AG04450 (cell line): Measurements from ENCODE around the gene BTG2. TPM values are rescaled to one million over a fixed set of nuclear protein-coding genes. Genes with fewer than 3 reads are reported as not detected.

Experiments used
- CTCF ChIA-PET: fragments of 300-600, 350-600 bp; formaldehyde crosslinking; extraction: SDS; loops from one replicate; lab custom pipeline; 2022; ENCODE audit warnings: antibody characterized with exemption, inconsistent platforms; lab: Charles Lee
- POLR2A ChIA-PET: fragments of 350-600 bp; formaldehyde crosslinking; extraction: SDS; loops from one replicate; lab custom pipeline; 2021; ENCODE audit warnings: antibody characterized with exemption, inconsistent platforms; lab: Yijun Ruan, JAX
- DNase-seq: peaks from one replicate; pipeline ENCODE4 v3.0.0-alpha.2; 2011; ENCODE audit warnings: low read depth, low spot score
- H3K27ac ChIP-seq: one replicate; pipeline ENCODE4 v1.5.1; 2012; ENCODE audit warnings: low read depth, low read length, control low read depth
- H3K27me3 ChIP-seq: one replicate; pipeline ENCODE4 v1.6.0; 2012; ENCODE audit warnings: low read length; ENCODE audit not compliant: control insufficient read depth, insufficient read depth
- H3K4me3 ChIP-seq: 2 replicates; pipeline ENCODE4 v1.5.1; 2011; ENCODE audit warnings: mild to moderate bottlenecking, low read depth, low read length, control low read depth
- H3K9me3 ChIP-seq: 2 replicates; pipeline ENCODE4 v1.5.1; 2012; ENCODE audit warnings: low read length; ENCODE audit not compliant: control insufficient read depth, insufficient read depth
- CTCF ChIP-seq: IDR thresholded peaks from 2 replicates; pipeline ENCODE4 v1.5.1; 2011; ENCODE audit warnings: low read depth, low read length, control low read depth, inconsistent platforms
- polyA plus RNA-seq: library from polyadenylated mRNA; depleted of rRNA; stranded (reverse); fragments of >200 nt; gene quantifications from 2 replicates; pipeline ENCODE4 v1.2.3, GENCODE V29; 2011

BTG2 gene
- polyA plus RNA-seq, 1 experiment = 36.5 TPM

DNA sequence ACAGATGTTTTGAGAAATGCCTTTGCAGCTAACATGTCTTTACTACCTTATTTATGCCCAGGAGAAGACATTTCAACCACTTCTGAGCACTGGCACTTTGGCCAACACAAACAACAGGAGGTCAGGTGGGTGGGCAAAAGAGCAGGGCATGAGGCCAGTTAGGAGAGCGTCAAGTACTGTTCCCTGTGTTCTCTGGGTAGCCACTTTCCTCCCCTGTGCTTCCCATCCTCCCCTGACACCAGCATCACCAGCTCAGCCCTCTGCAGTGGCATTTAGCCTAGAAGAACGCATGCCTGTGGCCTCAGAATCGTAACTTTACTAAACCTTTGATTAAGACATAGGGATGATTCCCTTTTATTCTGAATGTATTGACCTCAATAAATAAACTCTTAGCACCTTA, 18.3 kb downstream of the BTG2 start:
- no peak overlapping the region for H3K27ac ChIP-seq
- TF ChIP-seq CTCF = no peak
- no peak overlapping the region for H3K4me3 ChIP-seq
- no peak for DNase-seq
- ChIA-PET POLR2A (interaction anchor here (1.9 kb wide), 1 partner anchor 18 kb away, joined by 5 read pairs; the partner anchor contains the start of gene BTG2), CTCF (interaction anchor here (0.7 to 6.3 kb wide), 2 partner anchors 19 to 54 kb away, joined by 3 to 84 read pairs; no protein-coding TSS in a partner anchor)
- peaks cover 60% of the 10 kb centered on the region for H3K27me3 ChIP-seq
- no peaks in the 10 kb centered on the region; the same call in 1 of the 2 replicates for H3K9me3 ChIP-seq

DNA sequence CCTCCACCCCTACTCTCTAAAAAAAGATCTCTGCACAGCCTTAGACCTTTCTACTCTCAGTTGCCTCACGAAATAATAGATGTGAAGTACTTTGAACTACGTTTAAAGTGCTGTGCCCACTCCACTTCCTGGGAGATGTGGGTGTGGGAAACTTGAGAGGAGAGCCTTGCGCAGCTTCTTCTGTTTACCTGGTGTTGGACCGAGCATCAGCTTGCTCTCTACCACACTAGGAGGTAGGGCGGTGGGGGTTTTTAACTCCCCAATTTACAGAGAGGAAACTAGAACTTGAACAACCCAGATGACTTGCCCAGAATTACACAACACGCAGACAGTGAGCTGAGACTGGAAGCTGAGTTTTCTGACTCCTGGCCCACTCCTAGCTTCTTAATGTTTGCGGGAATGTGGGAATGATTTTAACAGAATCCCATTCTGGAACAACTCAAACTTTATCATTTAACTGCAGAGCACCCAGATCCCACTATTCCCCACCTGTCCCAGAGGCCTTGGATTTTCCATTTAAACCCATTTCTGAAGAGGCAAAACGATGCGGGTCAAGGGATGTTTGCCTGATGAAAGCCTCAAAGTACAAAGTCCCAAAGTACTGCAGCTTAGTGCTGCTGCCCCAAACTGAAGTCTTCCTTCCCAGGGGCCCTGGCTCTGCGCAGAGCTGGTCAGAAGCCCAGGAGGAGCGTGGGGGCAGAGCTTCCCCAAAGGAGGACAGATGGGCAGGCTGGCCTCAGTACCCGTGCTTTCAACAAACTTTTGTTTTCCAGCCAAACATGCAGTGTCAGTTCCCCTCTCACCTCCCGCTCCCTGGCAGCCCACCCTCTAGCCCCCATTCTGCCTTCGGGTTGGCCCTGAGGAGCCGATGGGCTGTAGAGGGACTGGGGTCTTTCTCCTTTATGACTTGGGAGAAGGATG, 19.0 kb downstream of the BTG2 start:
- POLR2A ChIA-PET = interaction anchor here (1.5 to 1.9 kb wide), 2 partner anchors 19 to 57 kb away, joined by 4 to 5 read pairs; partner anchors contain the start of gene BTG2
- Histone ChIP-seq H3K27me3 (peaks cover 55% of the 10 kb centered on the region), H3K9me3 (no peaks in the 10 kb centered on the region; the same call in 1 of the 2 replicates), H3K27ac (no peak overlapping the region), H3K4me3 (no peak overlapping the region)
- CTCF ChIA-PET = interaction anchor here (0.7 to 6.3 kb wide), 3 partner anchors 15 to 54 kb away, joined by 3 to 84 read pairs (median 20); no protein-coding TSS in a partner anchor
- no peak for TF ChIP-seq CTCF
- DNase-seq = no peak

- CTCF ChIA-PET = interaction anchor here (1.2 to 6.3 kb wide), 3 partner anchors 14 to 163 kb away, joined by 3 to 84 read pairs (median 20); no protein-coding TSS in a partner anchor
These were observed 19.7 kb downstream of the BTG2 start for GRCh38 chr1:203325026-203325417.

GRCh38 chr1:203325418-203326091, 20.2 kb downstream of the BTG2 start:
- no peak for DNase-seq
- H3K9me3 ChIP-seq = no peaks in the 10 kb centered on the region; the same call in 1 of the 2 replicates
- peaks cover 56% of the 10 kb centered on the region for H3K27me3 ChIP-seq
- TF ChIP-seq CTCF = no peak
- H3K27ac ChIP-seq = no peak overlapping the region
- POLR2A ChIA-PET = interaction anchor here (0.8 to 1.5 kb wide), 2 partner anchors 19 to 58 kb away, joined by 3 to 4 read pairs; no protein-coding TSS in a partner anchor
- H3K4me3 ChIP-seq = no peak overlapping the region
- CTCF ChIA-PET = interaction anchor here (1.1 to 6.3 kb wide), 4 partner anchors 14 to 163 kb away, joined by 3 to 84 read pairs (median 12); no protein-coding TSS in a partner anchor

More at GRCh38 chr1:203325026-203325417, 19.7 kb downstream of the BTG2 start:
- no peak for DNase-seq
- H3K27ac ChIP-seq = no peak overlapping the region
- TF ChIP-seq CTCF = no peak
- no peak overlapping the region for H3K4me3 ChIP-seq
- H3K9me3 ChIP-seq = no peaks in the 10 kb centered on the region; the same call in 1 of the 2 replicates
- POLR2A ChIA-PET = interaction anchor here (1.5 to 1.9 kb wide), 2 partner anchors 20 to 58 kb away, joined by 4 to 5 read pairs; partner anchors contain the start of gene BTG2
- peaks cover 54% of the 10 kb centered on the region for H3K27me3 ChIP-seq
